Pulmonary artery endothelial cell (primary cell): ENCODE data around the gene TEX13A. TPM values are rescaled to one million over a fixed set of nuclear protein-coding genes. Genes with fewer than 3 reads are reported as not detected.
"Not testable (repeated sequence)": the region's sequence is repeated elsewhere in the genome, so short reads cannot be mapped to it uniquely, and the experiment has no call there.

Experiments
- DNase-seq: peaks from one replicate; pipeline ENCODE4 v3.0.0-alpha.2; 2011; ENCODE audit warnings: low read depth, low spot score
- total RNA-seq: library from RNA; depleted of rRNA; stranded (reverse); fragments of >200 nt; gene quantifications from 2 replicates; pipeline ENCODE4 v1.2.3, GENCODE V29; 2014

Gene TEX13A, protein sequence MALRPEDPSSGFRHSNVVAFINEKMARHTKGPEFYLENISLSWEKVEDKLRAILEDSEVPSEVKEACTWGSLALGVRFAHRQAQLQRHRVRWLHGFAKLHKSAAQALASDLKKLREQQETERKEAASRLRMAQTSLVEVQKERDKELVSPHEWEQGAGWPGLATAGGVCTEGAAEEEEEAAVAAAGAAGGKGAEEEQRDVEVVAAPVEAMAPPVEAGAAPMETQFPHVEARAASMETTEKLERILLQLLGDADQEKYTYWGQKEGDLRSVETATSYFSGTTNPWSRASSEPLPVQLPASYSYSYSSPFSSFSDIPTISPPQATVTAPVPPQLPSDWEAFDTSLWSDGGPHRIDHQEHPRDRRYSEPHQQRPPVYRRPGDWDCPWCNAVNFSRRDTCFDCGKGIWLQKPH
- total RNA-seq, result not detected in 2 replicates

GRCh38 chrX:105220636-105221035 is at the start of gene TEX13A:
Gene TEX13A, minus strand, starts transcription at chrX:105220694. Its CDS starts 297 bp downstream, at chrX:105220397.
- DNase-seq, result no peak

- DNase-seq, result no peak
Observed at GRCh38 chrX:105269386-105269785, 48.9 kb upstream of the TEX13A start.

- no peak for DNase-seq
Observed at GRCh38 chrX:105267167-105267566, 46.7 kb upstream of the TEX13A start.

DNA sequence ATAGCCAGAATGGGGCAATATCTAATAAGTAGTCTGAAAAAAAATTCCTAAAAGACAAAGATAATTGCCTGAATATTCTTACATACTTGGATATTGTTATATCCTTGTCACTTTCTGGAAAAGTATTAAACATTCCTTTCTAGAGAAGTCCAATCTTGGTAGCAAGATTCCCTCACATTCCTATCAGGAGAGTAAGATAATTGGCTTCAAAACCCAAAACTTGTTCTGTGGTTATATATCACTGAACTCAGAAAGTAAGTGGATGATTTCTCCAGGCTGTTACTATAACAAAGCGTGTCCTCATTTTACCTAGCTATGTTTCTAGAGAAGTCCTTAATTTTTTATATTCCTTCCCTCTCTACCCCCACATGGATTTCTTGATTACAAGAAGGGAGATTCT is 46.0 kb upstream of the TEX13A start:
- DNase-seq, result no peak

DNA sequence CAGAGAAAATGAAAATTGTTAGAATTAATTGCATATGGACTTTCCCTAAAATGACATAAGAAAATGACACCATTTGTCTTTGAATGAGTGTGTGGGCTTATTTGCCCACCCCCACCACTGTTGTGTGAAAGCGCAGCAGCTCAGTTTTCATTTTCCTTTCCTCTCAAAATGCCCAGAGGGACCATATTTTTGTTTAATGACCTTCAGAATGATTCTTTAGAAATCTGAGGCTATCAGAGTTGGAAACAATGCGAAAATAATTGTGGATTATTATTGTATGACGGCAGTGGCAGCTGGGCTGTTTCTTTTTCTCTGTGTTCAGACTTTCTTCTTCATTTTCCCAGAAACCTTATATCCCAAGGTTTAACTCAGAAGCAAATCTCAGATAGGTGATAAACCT is 44.6 kb upstream of the TEX13A start:
- no peak for DNase-seq

GRCh38 chrX:105263801-105264200 is 43.3 kb upstream of the TEX13A start:
- DNase-seq, result no peak

DNA sequence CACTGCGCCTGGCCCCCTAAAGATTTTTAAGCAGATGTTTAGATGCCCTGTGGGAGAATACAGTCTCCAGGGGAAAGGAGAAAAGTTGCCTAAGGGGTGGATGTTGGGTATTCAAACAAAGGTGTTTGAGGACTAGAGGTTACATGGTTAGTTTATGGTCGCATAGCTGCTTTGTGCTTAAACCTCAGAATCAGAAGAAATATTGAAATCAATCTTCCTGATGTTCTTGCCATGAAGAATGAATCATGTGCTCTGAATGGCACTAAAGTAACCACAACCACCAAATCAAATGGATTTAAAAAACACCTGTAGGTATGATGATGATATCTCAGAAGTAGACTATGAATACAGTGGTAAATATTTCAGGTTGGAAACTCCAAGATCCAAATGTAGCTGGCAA is 42.7 kb upstream of the TEX13A start:
- DNase-seq, result no peak

- no peak for DNase-seq
Observed at GRCh38 chrX:105260291-105261043, 40.0 kb upstream of the TEX13A start.

DNA sequence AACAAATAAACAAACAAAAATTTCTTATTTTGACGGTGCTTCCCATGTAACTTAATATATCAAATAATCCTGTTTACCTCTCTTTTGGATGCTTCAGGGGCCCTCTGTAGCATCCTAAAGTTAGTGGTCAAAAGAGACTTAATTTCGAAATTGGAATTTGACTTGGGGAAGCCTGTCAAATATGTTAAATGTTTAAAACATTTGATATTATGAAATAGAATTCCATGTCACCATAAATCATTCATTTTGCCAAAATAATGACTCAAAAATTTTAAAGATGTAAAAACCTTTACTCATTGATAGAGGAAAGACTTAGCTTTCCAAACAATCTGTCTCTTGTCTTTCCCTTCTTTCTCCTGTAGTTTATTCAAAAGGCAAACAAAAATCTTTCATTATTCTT is 20.6 kb upstream of the TEX13A start:
- DNase-seq, result no peak

DNA sequence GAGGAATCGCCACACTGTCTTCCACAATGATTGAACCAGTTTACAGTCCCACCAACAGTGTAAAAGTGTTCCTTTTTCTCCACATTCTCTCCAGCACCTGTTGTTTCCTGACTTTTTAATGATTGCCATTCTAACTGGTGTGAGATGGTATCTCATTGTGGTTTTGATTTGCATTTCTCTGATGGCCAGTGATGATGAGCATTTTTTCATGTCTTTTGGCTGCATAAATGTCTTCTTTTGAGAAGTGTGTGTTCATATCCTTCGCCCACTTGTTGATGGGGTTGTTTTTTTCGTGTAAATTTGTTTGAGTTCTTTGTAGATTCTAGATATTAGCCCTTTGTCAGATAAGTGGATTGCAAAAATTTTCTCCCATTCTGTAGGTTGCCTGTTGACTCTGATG is 16.9 kb upstream of the TEX13A start:
- not testable (repeated sequence) for DNase-seq

DNA sequence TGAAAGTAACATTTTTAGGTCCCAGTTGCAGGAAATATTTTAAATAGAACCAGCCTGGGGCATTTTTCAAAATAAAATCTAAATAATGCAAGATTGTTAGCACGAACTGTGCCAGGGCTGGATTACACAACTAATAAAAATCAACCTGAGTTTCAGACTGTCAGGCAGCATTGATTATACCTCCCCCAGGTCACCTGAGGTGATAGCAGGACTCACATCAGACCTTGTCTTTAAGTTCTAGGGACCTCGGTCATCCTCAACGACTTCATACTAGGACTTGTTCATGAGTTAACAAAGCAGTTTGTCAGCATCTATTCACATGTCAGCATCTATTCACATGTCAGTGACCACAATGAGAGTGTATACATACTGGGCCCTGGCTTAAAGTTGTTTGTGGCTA is 8.7 kb upstream of the TEX13A start:
- DNase-seq, result no peak

- DNase-seq, result no peak
Observed at GRCh38 chrX:105228602-105229001, 8.1 kb upstream of the TEX13A start.

DNA sequence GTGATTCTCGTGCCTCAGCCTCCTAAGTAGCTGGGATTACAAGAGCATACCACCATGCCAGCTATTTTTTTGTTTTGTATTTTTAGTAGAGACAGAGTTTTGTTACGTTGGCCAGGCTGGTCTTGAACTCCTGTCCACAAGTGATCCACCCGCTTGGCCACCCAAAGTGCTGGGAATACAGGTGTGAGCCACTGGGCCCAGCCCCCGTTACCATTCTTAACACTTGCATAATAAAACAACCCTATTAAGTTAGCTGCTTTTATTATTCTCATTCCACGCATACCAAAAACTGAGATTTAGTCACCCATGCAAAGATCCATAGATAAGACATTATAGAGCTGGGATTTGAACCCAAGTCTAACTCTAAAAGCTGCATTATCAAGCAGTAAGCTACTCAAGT is 6.0 kb upstream of the TEX13A start:
- no peak for DNase-seq

DNA sequence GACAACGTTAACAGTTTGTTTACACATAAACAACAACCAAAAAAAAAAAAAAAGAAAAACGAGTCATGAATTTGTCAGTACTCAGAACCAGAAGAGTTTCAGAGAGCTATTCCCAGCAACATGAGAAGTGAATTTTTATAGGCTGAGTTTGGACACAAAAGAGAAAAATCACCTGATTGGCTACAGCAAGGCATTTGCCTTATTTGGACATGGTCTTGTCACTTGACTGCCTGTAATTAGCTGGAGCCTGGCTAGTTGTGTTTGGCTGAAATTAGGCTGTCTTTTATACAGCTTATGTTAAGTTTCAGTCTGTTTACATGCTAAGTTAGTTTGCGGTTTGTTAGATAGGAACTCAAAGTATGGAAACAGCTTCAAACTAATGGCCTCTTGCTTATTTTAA is 880 bp upstream of the TEX13A start:
- DNase-seq, result no peak

DNA sequence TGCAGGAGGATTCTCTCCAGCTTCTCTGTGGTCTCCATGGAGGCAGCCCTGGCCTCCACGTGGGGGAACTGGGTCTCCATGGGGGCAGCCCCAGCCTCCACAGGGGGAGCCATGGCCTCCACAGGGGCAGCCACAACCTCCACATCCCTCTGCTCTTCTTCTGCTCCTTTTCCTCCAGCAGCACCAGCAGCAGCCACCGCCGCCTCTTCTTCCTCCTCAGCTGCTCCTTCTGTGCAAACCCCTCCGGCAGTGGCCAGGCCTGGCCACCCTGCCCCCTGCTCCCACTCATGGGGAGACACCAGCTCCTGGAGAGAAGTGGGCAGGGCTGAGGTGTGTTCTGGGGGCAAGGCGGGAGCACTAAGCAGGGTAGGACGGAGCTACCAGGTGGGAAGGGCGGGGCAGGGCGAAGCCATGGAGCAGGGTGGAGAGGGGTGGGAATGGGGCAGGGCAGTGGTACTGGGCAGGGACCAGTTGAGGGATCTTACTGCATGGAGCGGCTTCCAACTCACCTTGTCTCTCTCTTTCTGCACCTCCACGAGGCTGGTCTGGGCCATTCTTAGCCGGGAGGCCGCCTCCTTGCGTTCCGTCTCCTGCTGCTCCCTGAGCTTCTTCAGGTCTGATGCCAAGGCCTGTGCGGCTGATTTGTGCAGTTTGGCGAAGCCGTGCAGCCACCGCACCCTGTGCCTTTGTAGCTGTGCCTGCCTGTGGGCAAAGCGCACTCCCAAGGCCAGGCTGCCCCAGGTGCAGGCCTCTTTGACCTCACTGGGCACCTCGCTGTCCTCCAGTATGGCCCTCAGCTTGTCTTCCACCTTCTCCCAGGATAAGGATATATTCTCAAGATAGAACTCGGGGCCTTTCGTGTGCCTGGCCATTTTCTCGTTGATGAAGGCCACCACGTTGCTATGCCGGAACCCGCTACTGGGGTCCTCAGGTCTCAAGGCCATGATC is 766 bp downstream of the TEX13A start:
- no peak for DNase-seq

DNA sequence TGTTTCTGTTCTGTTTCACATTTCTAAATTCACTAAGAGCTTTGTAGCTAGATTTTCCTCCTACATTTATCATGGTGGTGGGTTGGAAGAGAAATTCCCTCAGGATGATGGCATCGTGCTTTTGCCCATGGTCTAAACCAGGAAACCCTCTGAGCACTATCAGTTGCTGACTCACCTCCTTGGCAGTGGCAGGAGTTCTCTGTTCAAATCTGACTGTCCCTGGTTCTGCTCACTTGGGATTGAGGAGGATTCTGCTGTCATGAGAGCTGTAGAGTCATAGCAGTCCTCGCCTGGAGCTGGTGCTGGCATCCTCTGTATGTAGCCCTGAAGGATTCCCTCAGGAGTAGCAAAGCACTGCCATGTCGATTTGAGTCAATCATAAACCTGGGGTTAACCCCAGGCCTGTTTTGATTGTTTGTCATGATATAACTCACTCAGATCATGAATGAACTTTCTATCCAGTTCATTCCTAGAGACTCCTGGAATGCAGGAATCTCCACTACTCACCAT is 9.4 kb downstream of the TEX13A start:
- no peak for DNase-seq

DNA sequence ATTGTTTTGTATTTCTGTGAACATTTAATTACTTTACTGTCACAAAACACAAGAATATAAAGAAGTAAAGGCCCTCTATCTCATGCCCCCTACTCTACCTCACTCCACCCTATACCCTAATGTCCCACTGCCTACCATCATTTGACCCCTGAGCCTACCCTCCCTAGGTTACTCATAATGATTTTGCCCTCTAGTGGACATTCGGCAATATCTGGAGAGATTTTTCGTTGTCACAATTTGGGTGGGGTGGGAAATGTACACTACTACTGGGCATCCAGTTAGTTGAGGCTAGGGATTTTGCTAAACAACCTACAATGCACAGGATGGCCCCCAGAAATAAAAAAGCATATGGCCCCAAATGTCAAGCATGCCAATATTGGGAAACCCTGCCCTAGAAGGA is 10.2 kb downstream of the TEX13A start:
- no peak for DNase-seq

DNA sequence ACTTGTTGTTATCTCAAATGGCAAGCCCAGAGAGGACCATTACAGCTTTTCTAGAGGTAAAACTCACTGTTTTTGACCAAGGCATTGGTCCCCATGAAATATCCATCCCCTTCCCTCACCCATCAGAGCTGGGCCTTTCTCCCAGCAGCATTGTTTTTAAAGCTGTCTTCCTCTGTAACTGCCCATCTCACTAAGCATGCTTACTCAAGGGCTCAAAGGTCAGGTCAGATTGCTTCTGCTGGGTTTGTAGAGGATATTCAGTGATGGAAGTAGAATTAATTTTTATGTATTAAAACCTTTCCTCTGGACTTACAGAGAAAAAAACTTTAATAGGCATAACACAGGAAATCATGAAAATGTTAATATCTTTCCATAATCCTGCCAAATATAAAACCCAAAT is 11.1 kb downstream of the TEX13A start:
- DNase-seq, result no peak

GRCh38 chrX:105191878-105192277 is 28.6 kb downstream of the TEX13A start:
- no peak for DNase-seq

- DNase-seq, result no peak
Observed at GRCh38 chrX:105190252-105190853, 30.1 kb downstream of the TEX13A start.

GRCh38 chrX:105189093-105189492 is 31.4 kb downstream of the TEX13A start:
- DNase-seq, result no peak
